HUES64 (cell line): ENCODE data around the gene HIPK3.

Source experiments
- H3K27ac ChIP-seq: 2 replicates; pipeline ENCODE4 v1.7.0; 2013; ENCODE audit warnings: low read depth, low read length, inconsistent platforms
- H3K27me3 ChIP-seq: 2 replicates; pipeline ENCODE4 v1.6.1; 2013; ENCODE audit warnings: mild to moderate bottlenecking, low read length; ENCODE audit not compliant: insufficient read depth
- H3K36me3 ChIP-seq: 2 replicates; pipeline ENCODE4 v1.6.1; 2013; ENCODE audit warnings: mild to moderate bottlenecking, low read length; ENCODE audit not compliant: insufficient read depth
- H3K4me1 ChIP-seq: 2 replicates; pipeline ENCODE4 v1.6.1; 2013; ENCODE audit warnings: mild to moderate bottlenecking, low read length, moderate library complexity; ENCODE audit not compliant: insufficient read depth
- H3K4me3 ChIP-seq: 2 replicates; pipeline ENCODE4 v1.5.1; 2013; ENCODE audit warnings: mild to moderate bottlenecking, low read length, moderate library complexity
- H3K9ac ChIP-seq: 2 replicates; pipeline ENCODE4 v1.6.1; 2013; ENCODE audit warnings: mild to moderate bottlenecking, low read depth, low read length
- H3K9me3 ChIP-seq: 2 replicates; pipeline ENCODE4 v1.6.1; 2013; ENCODE audit warnings: low read depth, low read length; ENCODE audit not compliant: insufficient read depth
- WGBS: fragments of 150-250, 120-280 bp; methylation state at CpG from one replicate; pipeline ENCODE4 v1.1.7; 2013; ENCODE audit warnings: missing lambda C conversion rate; 5-methylcytosine and 5-hydroxymethylcytosine counted together

The HIPK3 gene

GRCh38 chr11:33309118-33309517 is 51.9 kb downstream of the HIPK3 start:
- no peaks in the 10 kb centered on the region for H3K36me3 ChIP-seq
- no peak overlapping the region for H3K27ac ChIP-seq
- H3K4me1 ChIP-seq, result peaks cover 14% of the 10 kb centered on the region
- 100% methylated on average over 1 of the region's 1 CpG for WGBS
- no peak overlapping the region for H3K4me3 ChIP-seq
- H3K9ac ChIP-seq, result no peak overlapping the region
- H3K9me3 ChIP-seq, result no peaks in the 10 kb centered on the region
- H3K27me3 ChIP-seq, result no peaks in the 10 kb centered on the region

GRCh38 chr11:33310720-33311500 is 53.7 kb downstream of the HIPK3 start:
- Histone ChIP-seq H3K27ac (peak overlapping the region; percentile 50; the same call in 1 of the 2 replicates), H3K27me3 (no peaks in the 10 kb centered on the region), H3K9ac (no peak overlapping the region), H3K36me3 (no peaks in the 10 kb centered on the region), H3K9me3 (no peaks in the 10 kb centered on the region), H3K4me3 (no peak overlapping the region), H3K4me1 (peaks cover 14% of the 10 kb centered on the region)
- 82% methylated on average over 9 of the region's 9 CpGs for WGBS

- no peak overlapping the region for H3K27ac ChIP-seq
- H3K4me3 ChIP-seq, result no peak overlapping the region
- H3K9me3 ChIP-seq, result no peaks in the 10 kb centered on the region
- no peaks in the 10 kb centered on the region for H3K27me3 ChIP-seq
- H3K4me1 ChIP-seq, result peaks cover 14% of the 10 kb centered on the region
- no peaks in the 10 kb centered on the region for H3K36me3 ChIP-seq
- 100% methylated on average over 1 of the region's 3 CpGs for WGBS
- no peak overlapping the region for H3K9ac ChIP-seq
These were observed 54.5 kb downstream of the HIPK3 start for GRCh38 chr11:33311680-33312079.

- WGBS, result 100% methylated on average over 1 of the region's 3 CpGs
- H3K27me3 ChIP-seq, result no peaks in the 10 kb centered on the region
- no peak overlapping the region for H3K9ac ChIP-seq
- no peak overlapping the region for H3K4me3 ChIP-seq
- peaks cover 6% of the 10 kb centered on the region; the same call in 1 of the 2 replicates for H3K4me1 ChIP-seq
- H3K27ac ChIP-seq, result no peak overlapping the region
- no peaks in the 10 kb centered on the region for H3K36me3 ChIP-seq
- H3K9me3 ChIP-seq, result no peaks in the 10 kb centered on the region
These were observed 58.6 kb downstream of the HIPK3 start for GRCh38 chr11:33315822-33316221.

GRCh38 chr11:33317662-33318061 is 60.5 kb downstream of the HIPK3 start:
- 95% methylated on average over 1 of the region's 1 CpG for WGBS
- Histone ChIP-seq H3K4me3 (no peak overlapping the region), H3K36me3 (no peaks in the 10 kb centered on the region), H3K27ac (no peak overlapping the region), H3K4me1 (peaks cover 8% of the 10 kb centered on the region; the same call in 1 of the 2 replicates), H3K9me3 (no peaks in the 10 kb centered on the region), H3K9ac (no peak overlapping the region), H3K27me3 (no peaks in the 10 kb centered on the region)

- H3K27me3 ChIP-seq, result no peaks in the 10 kb centered on the region
- no peaks in the 10 kb centered on the region for H3K9me3 ChIP-seq
- H3K4me3 ChIP-seq, result no peak overlapping the region
- H3K9ac ChIP-seq, result no peak overlapping the region
- no peaks in the 10 kb centered on the region for H3K36me3 ChIP-seq
- H3K27ac ChIP-seq, result no peak overlapping the region
- H3K4me1 ChIP-seq, result peaks cover 12% of the 10 kb centered on the region
- WGBS, result 83% methylated on average over 1 of the region's 1 CpG
These were observed 63.0 kb downstream of the HIPK3 start for GRCh38 chr11:33320016-33320813.

GRCh38 chr11:33320814-33321330 is 63.7 kb downstream of the HIPK3 start:
- Histone ChIP-seq H3K36me3 (no peaks in the 10 kb centered on the region), H3K9me3 (no peaks in the 10 kb centered on the region), H3K27me3 (no peaks in the 10 kb centered on the region), H3K4me3 (no peak overlapping the region), H3K4me1 (peaks cover 12% of the 10 kb centered on the region), H3K27ac (no peak overlapping the region), H3K9ac (no peak overlapping the region)
- WGBS, result 83% methylated on average over 6 of the region's 6 CpGs

GRCh38 chr11:33321422-33321821 is 64.2 kb downstream of the HIPK3 start:
- Histone ChIP-seq H3K4me1 (peaks cover 12% of the 10 kb centered on the region), H3K27me3 (no peaks in the 10 kb centered on the region), H3K9me3 (no peaks in the 10 kb centered on the region), H3K4me3 (no peak overlapping the region), H3K36me3 (no peaks in the 10 kb centered on the region), H3K27ac (no peak overlapping the region), H3K9ac (no peak overlapping the region)

- Histone ChIP-seq H3K4me3 (no peak overlapping the region), H3K9ac (no peak overlapping the region), H3K36me3 (no peaks in the 10 kb centered on the region), H3K27me3 (no peaks in the 10 kb centered on the region), H3K27ac (no peak overlapping the region), H3K9me3 (no peaks in the 10 kb centered on the region), H3K4me1 (peaks cover 12% of the 10 kb centered on the region)
- WGBS, result 94% methylated on average over 4 of the region's 4 CpGs
These were observed 66.2 kb downstream of the HIPK3 start for GRCh38 chr11:33323421-33323820.

GRCh38 chr11:33324302-33324985 is 67.3 kb downstream of the HIPK3 start:
- Histone ChIP-seq H3K9me3 (no peaks in the 10 kb centered on the region), H3K4me1 (peaks cover 12% of the 10 kb centered on the region), H3K27me3 (no peaks in the 10 kb centered on the region), H3K27ac (no peak overlapping the region), H3K9ac (no peak overlapping the region), H3K36me3 (no peaks in the 10 kb centered on the region), H3K4me3 (no peak overlapping the region)
- 92% methylated on average over 4 of the region's 4 CpGs for WGBS

- no peaks in the 10 kb centered on the region for H3K27me3 ChIP-seq
- H3K9ac ChIP-seq, result no peak overlapping the region
- H3K4me3 ChIP-seq, result no peak overlapping the region
- H3K4me1 ChIP-seq, result peaks cover 10% of the 10 kb centered on the region; the same call in 1 of the 2 replicates
- H3K27ac ChIP-seq, result no peak overlapping the region
- WGBS, result 80% methylated on average over 2 of the region's 5 CpGs
- H3K36me3 ChIP-seq, result no peaks in the 10 kb centered on the region
- H3K9me3 ChIP-seq, result no peaks in the 10 kb centered on the region
These were observed 68.3 kb downstream of the HIPK3 start for GRCh38 chr11:33325451-33325850.
